ENCODE data around the gene FAM149A.

FAM149A gene

GRCh38 chr4:186150926-186151325 is 46.4 kb downstream of the FAM149A start:
- peak overlapping the region; percentile 45 to 82 (median 80) for H3K27ac Mint-ChIP-seq
- peaks cover 29% of the 10 kb centered on the region for H3K36me3 Mint-ChIP-seq (ENCODE audit: low read depth)
- H3K4me1 Mint-ChIP-seq = peaks cover 3% of the 10 kb centered on the region
- no peaks in the 10 kb centered on the region for H3K9me3 Mint-ChIP-seq
- no peak overlapping the region for H3K4me3 Mint-ChIP-seq
- no peak for TF ChIP-seq CTCF (IDR thresholded peaks at IDR 0.05; ENCODE audit: unreplicated experiment in 3 of 3)
- H3K27me3 Mint-ChIP-seq (ENCODE audit: low read depth) = peaks cover 8% of the 10 kb centered on the region

- Mint-ChIP-seq H3K27me3 (ENCODE audit: low read depth) (peaks cover 7% of the 10 kb centered on the region), H3K4me1 (no peaks in the 10 kb centered on the region), H3K27ac (peak overlapping the region in 2 of 3 experiments; percentile 45 to 80), H3K36me3 (ENCODE audit: low read depth) (peaks cover 30% of the 10 kb centered on the region), H3K4me3 (no peak overlapping the region), H3K9me3 (no peaks in the 10 kb centered on the region)
- TF ChIP-seq CTCF (IDR thresholded peaks at IDR 0.05; ENCODE audit: unreplicated experiment in 3 of 3) = no peak
Observed at GRCh38 chr4:186151499-186151898, 47.0 kb downstream of the FAM149A start.

- Mint-ChIP-seq H3K36me3 (ENCODE audit: low read depth) (peaks cover 26% of the 10 kb centered on the region), H3K27ac (no peak overlapping the region), H3K9me3 (no peaks in the 10 kb centered on the region), H3K27me3 (ENCODE audit: low read depth) (no peaks in the 10 kb centered on the region), H3K4me3 (no peak overlapping the region), H3K4me1 (no peaks in the 10 kb centered on the region)
- no peak for TF ChIP-seq CTCF (IDR thresholded peaks at IDR 0.05; ENCODE audit: unreplicated experiment in 3 of 3)
Observed at GRCh38 chr4:186158021-186158813, 53.7 kb downstream of the FAM149A start.

GRCh38 chr4:186158966-186159365 is 54.5 kb downstream of the FAM149A start:
- Mint-ChIP-seq H3K27ac (no peak overlapping the region), H3K9me3 (no peaks in the 10 kb centered on the region), H3K4me3 (no peak overlapping the region), H3K36me3 (ENCODE audit: low read depth) (peaks cover 19% of the 10 kb centered on the region), H3K27me3 (ENCODE audit: low read depth) (no peaks in the 10 kb centered on the region), H3K4me1 (no peaks in the 10 kb centered on the region)
- no peak for TF ChIP-seq CTCF (IDR thresholded peaks at IDR 0.05; ENCODE audit: unreplicated experiment in 3 of 3)

GRCh38 chr4:186159613-186160012 is 55.1 kb downstream of the FAM149A start:
- no peaks in the 10 kb centered on the region for H3K9me3 Mint-ChIP-seq
- H3K27ac Mint-ChIP-seq = no peak overlapping the region
- TF ChIP-seq CTCF (IDR thresholded peaks at IDR 0.05; ENCODE audit: unreplicated experiment in 3 of 3) = no peak
- H3K36me3 Mint-ChIP-seq (ENCODE audit: low read depth) = peaks cover 15% of the 10 kb centered on the region
- no peak overlapping the region for H3K4me3 Mint-ChIP-seq
- H3K27me3 Mint-ChIP-seq (ENCODE audit: low read depth) = no peaks in the 10 kb centered on the region
- H3K4me1 Mint-ChIP-seq = no peaks in the 10 kb centered on the region

GRCh38 chr4:186161138-186161537 is 56.6 kb downstream of the FAM149A start:
- no peaks in the 10 kb centered on the region for H3K27me3 Mint-ChIP-seq (ENCODE audit: low read depth)
- H3K9me3 Mint-ChIP-seq = no peaks in the 10 kb centered on the region
- no peak for TF ChIP-seq CTCF (IDR thresholded peaks at IDR 0.05; ENCODE audit: unreplicated experiment in 3 of 3)
- H3K36me3 Mint-ChIP-seq (ENCODE audit: low read depth) = peaks cover 5% of the 10 kb centered on the region
- H3K4me3 Mint-ChIP-seq = no peak overlapping the region
- H3K27ac Mint-ChIP-seq = peak overlapping the region in 1 of 3 experiments; percentile 17
- no peaks in the 10 kb centered on the region for H3K4me1 Mint-ChIP-seq

Data from nephron (organoid).